HepG2 (cell line): Measurements from ENCODE around the gene RPL41. TPM values are rescaled to one million over a fixed set of nuclear protein-coding genes. Genes with fewer than 3 reads are reported as not detected.

Experiments
- NFIC ChIP-seq: IDR thresholded peaks from 2 replicates; pipeline ENCODE4 v1.6.1; 2012; ENCODE audit warnings: mild to moderate bottlenecking, low read length, inconsistent platforms
- PHF5A ChIP-seq: IDR thresholded peaks from one replicate; pipeline ENCODE4 v1.6.1; 2018; ENCODE audit warnings: low read depth, missing genetic modification reagents; ENCODE audit not compliant: unreplicated experiment
- RARG ChIP-seq: sonication (generic); formaldehyde crosslinking; IDR thresholded peaks from 2 replicates; pipeline ENCODE4 v1.4.0; 2020; ENCODE audit warnings: low read depth, mild to moderate bottlenecking, missing genetic modification reagents
- STAT6 ChIP-seq: sonication (generic); formaldehyde crosslinking; IDR thresholded peaks from 2 replicates; pipeline ENCODE4 v1.4.0; 2020; ENCODE audit warnings: missing genetic modification reagents, mild to moderate bottlenecking, borderline replicate concordance
- YEATS2 ChIP-seq: sonication (generic); formaldehyde crosslinking; IDR thresholded peaks from 2 replicates; pipeline ENCODE4 v1.4.0; 2020; ENCODE audit warnings: missing genetic modification reagents, borderline replicate concordance
- ZNF337 ChIP-seq: sonication (generic); formaldehyde crosslinking; IDR thresholded peaks from 2 replicates; pipeline ENCODE4 v1.5.1; 2020; ENCODE audit warnings: missing genetic modification reagents, low read depth, mild to moderate bottlenecking, borderline replicate concordance
- ZSCAN12 ChIP-seq: sonication (generic); formaldehyde crosslinking; IDR thresholded peaks from 2 replicates; pipeline ENCODE4 v1.9.0; 2021; ENCODE audit warnings: mild to moderate bottlenecking, missing genetic modification reagents
- polyA plus RNA-seq, 8 experiments: library from polyadenylated mRNA; depleted of rRNA in 3 of 8; stranded (reverse) in 7 of 8; unstranded in 1 of 8; fragments of >200 nt; fragmentation: Illumina TruSeq in 4 of 8; extraction: Trizol in 4 of 8; gene quantifications; 2 replicates each; pipeline versions ENCODE4 v1.2.1 to v1.2.3, GENCODE V29; 2011 to 2016; ENCODE audit warnings: low read depth in 4 of 8, missing spikeins in 1 of 8, mixed read lengths in 1 of 8; ENCODE audit not compliant: insufficient read depth in 1 of 8
- total RNA-seq, 5 experiments: library from RNA; depleted of rRNA; stranded (reverse); fragments of >200 nt; fragmentation: Illumina TruSeq; extraction: Trizol; gene quantifications; 2 replicates each; pipeline ENCODE4 v1.2.3, GENCODE V29; 2016; ENCODE audit warnings: low read depth in 1 of 5
- TF ChIP-seq, protein P1 (sequence below): sonication (generic); formaldehyde crosslinking; IDR thresholded peaks from 2 replicates; pipeline ENCODE4 v1.4.0; 2020; ENCODE audit warnings: mild to moderate bottlenecking, missing genetic modification reagents
- TF ChIP-seq, protein P2 (sequence below): IDR thresholded peaks from 2 replicates; pipeline ENCODE4 v1.6.1; 2016; ENCODE audit warnings: low read depth, control low read depth
- TF ChIP-seq, protein P3 (sequence below): sonication (generic); formaldehyde crosslinking; IDR thresholded peaks from 2 replicates; pipeline ENCODE4 v1.4.0; 2020; ENCODE audit warnings: missing genetic modification reagents, borderline replicate concordance

The RPL41 gene
- total and polyA plus RNA-seq, 2 of the 13 experiments (the other 11 are each of a cell fraction or from before 2014, with no cell fraction given), result 4,012 to 7,670 TPM

GRCh38 chr12:56157201-56158028, 41.0 kb downstream of the RPL41 start (continued):
- TF ChIP-seq, protein P1, sequence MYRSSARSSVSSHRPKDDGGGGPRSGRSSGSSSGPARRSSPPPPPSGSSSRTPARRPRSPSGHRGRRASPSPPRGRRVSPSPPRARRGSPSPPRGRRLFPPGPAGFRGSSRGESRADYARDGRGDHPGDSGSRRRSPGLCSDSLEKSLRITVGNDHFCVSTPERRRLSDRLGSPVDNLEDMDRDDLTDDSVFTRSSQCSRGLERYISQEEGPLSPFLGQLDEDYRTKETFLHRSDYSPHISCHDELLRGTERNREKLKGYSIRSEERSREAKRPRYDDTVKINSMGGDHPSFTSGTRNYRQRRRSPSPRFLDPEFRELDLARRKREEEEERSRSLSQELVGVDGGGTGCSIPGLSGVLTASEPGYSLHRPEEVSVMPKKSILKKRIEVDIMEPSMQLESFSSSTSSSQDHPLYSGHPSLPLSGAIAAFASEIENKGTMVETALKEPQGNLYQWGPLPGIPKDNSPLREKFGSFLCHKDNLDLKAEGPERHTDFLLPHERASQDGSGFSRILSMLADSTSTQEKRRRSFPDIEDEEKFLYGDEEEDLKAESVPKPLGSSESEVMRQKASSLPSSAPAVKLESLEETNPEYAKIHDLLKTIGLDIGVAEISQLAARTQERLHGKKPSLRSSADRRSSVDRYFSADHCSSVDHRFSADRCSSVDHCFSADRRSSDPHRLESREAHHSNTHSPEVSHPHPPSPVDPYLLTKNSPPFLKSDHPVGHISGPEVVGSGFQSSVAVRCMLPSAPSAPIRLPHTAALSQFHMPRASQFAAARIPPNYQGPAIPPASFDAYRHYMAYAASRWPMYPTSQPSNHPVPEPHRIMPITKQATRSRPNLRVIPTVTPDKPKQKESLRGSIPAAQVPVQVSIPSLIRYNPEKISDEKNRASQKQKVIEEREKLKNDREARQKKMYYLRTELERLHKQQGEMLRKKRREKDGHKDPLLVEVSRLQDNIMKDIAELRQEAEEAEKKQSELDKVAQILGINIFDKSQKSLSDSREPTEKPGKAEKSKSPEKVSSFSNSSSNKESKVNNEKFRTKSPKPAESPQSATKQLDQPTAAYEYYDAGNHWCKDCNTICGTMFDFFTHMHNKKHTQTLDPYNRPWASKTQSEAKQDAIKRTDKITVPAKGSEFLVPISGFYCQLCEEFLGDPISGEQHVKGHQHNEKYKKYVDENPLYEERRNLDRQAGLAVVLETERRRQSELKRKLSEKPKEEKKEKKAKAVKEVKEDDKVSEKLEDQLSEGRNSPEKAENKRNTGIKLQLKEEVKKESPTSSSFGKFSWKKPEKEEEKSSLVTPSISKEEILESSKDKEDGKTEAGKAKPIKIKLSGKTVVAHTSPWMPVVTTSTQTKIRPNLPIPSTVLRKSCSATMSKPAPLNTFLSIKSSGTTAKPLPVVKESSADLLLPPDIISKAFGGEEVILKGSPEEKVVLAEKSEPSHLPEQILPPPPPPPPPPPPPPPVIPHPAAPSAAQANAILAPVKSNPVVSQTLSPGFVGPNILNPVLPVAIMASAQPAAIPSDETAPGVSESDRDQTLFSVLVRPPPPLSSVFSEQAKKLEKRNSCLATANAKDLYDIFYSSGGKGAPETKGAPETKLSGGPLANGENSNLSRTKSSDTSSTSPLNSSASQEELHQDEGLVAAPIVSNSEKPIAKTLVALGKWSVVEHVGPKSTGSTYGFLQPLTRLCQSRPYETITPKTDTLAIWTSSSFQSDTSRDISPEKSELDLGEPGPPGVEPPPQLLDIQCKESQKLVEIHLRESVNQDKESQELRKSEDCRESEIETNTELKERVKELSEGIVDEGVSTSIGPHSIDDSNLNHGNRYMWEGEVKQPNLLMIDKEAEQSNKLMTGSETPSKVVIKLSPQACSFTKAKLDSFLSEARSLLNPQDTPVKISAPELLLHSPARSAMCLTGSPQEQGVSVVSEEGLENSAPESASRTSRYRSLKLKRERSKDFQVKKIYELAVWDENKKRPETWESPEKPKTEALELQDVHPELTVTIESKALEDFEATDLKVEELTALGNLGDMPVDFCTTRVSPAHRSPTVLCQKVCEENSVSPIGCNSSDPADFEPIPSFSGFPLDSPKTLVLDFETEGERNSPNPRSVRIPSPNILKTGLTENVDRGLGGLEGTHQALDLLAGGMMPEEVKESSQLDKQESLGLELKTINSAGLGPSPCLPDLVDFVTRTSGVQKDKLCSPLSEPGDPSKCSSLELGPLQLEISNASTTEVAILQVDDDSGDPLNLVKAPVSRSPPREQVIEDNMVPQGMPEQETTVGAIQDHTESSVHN (CRISPR knock-in tag), result no peak
- TF ChIP-seq NFIC (no peak), PHF5A (CRISPR knock-in tag) (no peak), YEATS2 (no peak), ZSCAN12 (CRISPR knock-in tag) (no peak), STAT6 (CRISPR knock-in tag) (no peak), RARG (CRISPR knock-in tag) (no peak), ZNF337 (CRISPR knock-in tag) (no peak)
- TF ChIP-seq, protein P2, sequence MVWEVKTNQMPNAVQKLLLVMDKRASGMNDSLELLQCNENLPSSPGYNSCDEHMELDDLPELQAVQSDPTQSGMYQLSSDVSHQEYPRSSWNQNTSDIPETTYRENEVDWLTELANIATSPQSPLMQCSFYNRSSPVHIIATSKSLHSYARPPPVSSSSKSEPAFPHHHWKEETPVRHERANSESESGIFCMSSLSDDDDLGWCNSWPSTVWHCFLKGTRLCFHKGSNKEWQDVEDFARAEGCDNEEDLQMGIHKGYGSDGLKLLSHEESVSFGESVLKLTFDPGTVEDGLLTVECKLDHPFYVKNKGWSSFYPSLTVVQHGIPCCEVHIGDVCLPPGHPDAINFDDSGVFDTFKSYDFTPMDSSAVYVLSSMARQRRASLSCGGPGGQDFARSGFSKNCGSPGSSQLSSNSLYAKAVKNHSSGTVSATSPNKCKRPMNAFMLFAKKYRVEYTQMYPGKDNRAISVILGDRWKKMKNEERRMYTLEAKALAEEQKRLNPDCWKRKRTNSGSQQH (CRISPR knock-in tag), result peak; percentile 25; the same call in 1 of the 2 replicates
- TF ChIP-seq, protein P3, sequence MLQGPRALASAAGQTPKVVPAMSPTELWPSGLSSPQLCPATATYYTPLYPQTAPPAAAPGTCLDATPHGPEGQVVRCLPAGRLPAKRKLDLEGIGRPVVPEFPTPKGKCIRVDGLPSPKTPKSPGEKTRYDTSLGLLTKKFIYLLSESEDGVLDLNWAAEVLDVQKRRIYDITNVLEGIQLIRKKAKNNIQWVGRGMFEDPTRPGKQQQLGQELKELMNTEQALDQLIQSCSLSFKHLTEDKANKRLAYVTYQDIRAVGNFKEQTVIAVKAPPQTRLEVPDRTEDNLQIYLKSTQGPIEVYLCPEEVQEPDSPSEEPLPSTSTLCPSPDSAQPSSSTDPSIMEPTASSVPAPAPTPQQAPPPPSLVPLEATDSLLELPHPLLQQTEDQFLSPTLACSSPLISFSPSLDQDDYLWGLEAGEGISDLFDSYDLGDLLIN, result no peak
